IMR-90 (cell line): ENCODE measurements around the gene IQCE. TPM values are rescaled to one million over a fixed set of nuclear protein-coding genes. Genes with fewer than 3 reads are reported as not detected.

Experiments used
- ATAC-seq: fragments of 200-7000 bp; cut with Tn5 transposase; 2 replicates; pipeline ENCODE4 v1.9.1; 2020; ENCODE audit warnings: low read depth, mild to moderate bottlenecking, moderate library complexity
- BruUV-seq: library from RNA; stranded (reverse); fragments of 400-500 nt; replicated peaks from 2 replicates; lab custom pipeline; 2021; lab: Mats Ljungman, UMichigan
- CTCF ChIA-PET: fragments of 300-600 bp; formaldehyde crosslinking; extraction: SDS; loops from one replicate; lab custom pipeline; 2021; ENCODE audit warnings: antibody characterized with exemption; lab: Yijun Ruan, JAX
- POLR2A ChIA-PET: fragments of 300-600 bp; sonication (Branson Sonifier 250); formaldehyde crosslinking; loops from one replicate; lab custom pipeline; 2022; ENCODE audit warnings: antibody characterized with exemption; ENCODE audit not compliant: unreplicated experiment; lab: Charles Lee
- DNase-seq: peaks from one replicate; pipeline ENCODE4 v3.0.0; 2013
- H2AFZ ChIP-seq: replicated peaks from 2 replicates; pipeline ENCODE3; 2013; ENCODE audit warnings: low read length, mild to moderate bottlenecking; ENCODE audit not compliant: poor library complexity
- H2AK5ac ChIP-seq: 2 replicates; pipeline ENCODE4 v1.6.1; 2013; ENCODE audit warnings: low read depth, low read length, inconsistent platforms
- H2AK9ac ChIP-seq: replicated peaks from 2 replicates; pipeline ENCODE3; 2013; ENCODE audit warnings: mild to moderate bottlenecking, low read depth, low read length, moderate library complexity; ENCODE audit not compliant: poor library complexity
- H2BK120ac ChIP-seq: 2 replicates; pipeline ENCODE4 v1.6.1; 2013; ENCODE audit warnings: low read depth, low read length, inconsistent platforms
- H2BK15ac ChIP-seq: 3 replicates; pipeline ENCODE4 v1.6.1; 2013; ENCODE audit warnings: low read depth, low read length, inconsistent platforms
- H2BK20ac ChIP-seq: 2 replicates; pipeline ENCODE4 v1.6.1; 2013; ENCODE audit warnings: low read depth, mild to moderate bottlenecking, inconsistent platforms, low read length, moderate library complexity
- H2BK5ac ChIP-seq: 2 replicates; pipeline ENCODE4 v1.6.1; 2013; ENCODE audit warnings: mild to moderate bottlenecking, low read depth, low read length, inconsistent platforms; ENCODE audit not compliant: poor library complexity, severe bottlenecking
- H3K14ac ChIP-seq: replicated peaks from 2 replicates; pipeline ENCODE4 v1.6.1; 2013; ENCODE audit warnings: low read depth, low read length, inconsistent platforms
- H3K18ac ChIP-seq: 2 replicates; pipeline ENCODE4 v1.6.1; 2013; ENCODE audit warnings: low read depth, low read length, control low read depth
- H3K23ac ChIP-seq: 2 replicates; pipeline ENCODE4 v1.6.1; 2013; ENCODE audit warnings: low read depth, low read length, inconsistent platforms
- H3K27ac ChIP-seq: 2 replicates; pipeline ENCODE4 v1.5.1; 2013; ENCODE audit warnings: mild to moderate bottlenecking, control low read depth, low read length; ENCODE audit not compliant: insufficient read depth
- H3K27me3 ChIP-seq: 2 replicates; pipeline ENCODE4 v1.6.1; 2013; ENCODE audit warnings: low read length; ENCODE audit not compliant: control insufficient read depth, insufficient read depth
- H3K36me3 ChIP-seq: 2 replicates; pipeline ENCODE4 v1.6.1; 2013; ENCODE audit warnings: low read length, mixed read lengths; ENCODE audit not compliant: control insufficient read depth, insufficient read depth
- H3K4ac ChIP-seq: 2 replicates; pipeline ENCODE4 v1.6.1; 2013; ENCODE audit warnings: low read depth, low read length, inconsistent platforms
- H3K4me1 ChIP-seq: 2 replicates; pipeline ENCODE4 v1.6.1; 2013; ENCODE audit warnings: low read length, mixed read lengths; ENCODE audit not compliant: control insufficient read depth, insufficient read depth
- H3K4me2 ChIP-seq: 2 replicates; pipeline ENCODE4 v1.6.1; 2013; ENCODE audit warnings: low read depth, mild to moderate bottlenecking, control low read depth, low read length, moderate library complexity
- H3K4me3 ChIP-seq: 2 replicates; pipeline ENCODE4 v1.5.1; 2013; ENCODE audit warnings: low read depth, mild to moderate bottlenecking, control low read depth, low read length, moderate library complexity; ENCODE audit not compliant: insufficient read depth
- H3K56ac ChIP-seq: 2 replicates; pipeline ENCODE4 v1.6.1; 2013; ENCODE audit warnings: low read length, inconsistent platforms; ENCODE audit not compliant: insufficient read depth; ENCODE audit errors: extremely low read depth
- H3K79me1 ChIP-seq, 2 experiments: 2 replicates each; pipeline ENCODE4 v1.6.1; 2013; ENCODE audit warnings: low read length in 2 of 2, inconsistent platforms in 1 of 2, low read depth in 1 of 2
- H3K9ac ChIP-seq: 2 replicates; pipeline ENCODE4 v1.6.1; 2013; ENCODE audit warnings: low read depth, low read length, control low read depth
- H3K9me1 ChIP-seq: 2 replicates; pipeline ENCODE4 v1.6.1; 2013; ENCODE audit warnings: low read length, inconsistent platforms; ENCODE audit not compliant: insufficient read depth
- H3K9me3 ChIP-seq: 2 replicates; pipeline ENCODE4 v1.6.1; 2013; ENCODE audit warnings: low read length; ENCODE audit not compliant: control insufficient read depth, insufficient read depth
- H4K20me1 ChIP-seq: 2 replicates; pipeline ENCODE4 v1.6.1; 2013; ENCODE audit warnings: low read length, inconsistent platforms; ENCODE audit not compliant: insufficient read depth
- H4K5ac ChIP-seq: 2 replicates; pipeline ENCODE4 v1.6.1; 2013; ENCODE audit warnings: mild to moderate bottlenecking, low read depth, low read length, control low read depth
- H4K8ac ChIP-seq, 2 experiments: 2 replicates each; pipeline ENCODE4 v1.6.1; 2013; ENCODE audit warnings: low read depth in 2 of 2, low read length in 2 of 2, control low read depth in 1 of 2, inconsistent platforms in 1 of 2
- H4K91ac ChIP-seq: 2 replicates; pipeline ENCODE4 v1.6.1; 2013; ENCODE audit warnings: low read depth, low read length, inconsistent platforms; ENCODE audit not compliant: insufficient read depth
- CEBPB ChIP-seq: IDR thresholded peaks from 2 replicates; pipeline ENCODE4 v1.6.1; 2012; ENCODE audit warnings: low read depth, low read length, improper control_type of control experiment
- CHD1 ChIP-seq: IDR thresholded peaks from 2 replicates; pipeline ENCODE4 v1.6.1; 2012; ENCODE audit warnings: low read depth, low read length, improper control_type of control experiment
- CTCF ChIP-seq: conservative IDR thresholded peaks from 2 replicates; pipeline ENCODE4 v1.5.1; 2012; ENCODE audit warnings: mild to moderate bottlenecking, low read depth, low read length, improper control_type of control experiment
- ELK1 ChIP-seq: fragments of 150-350 bp; IDR thresholded peaks from 2 replicates; pipeline ENCODE4 v1.6.1; 2016; ENCODE audit warnings: low read depth, mild to moderate bottlenecking, low read length, moderate library complexity, borderline replicate concordance
- MAFK ChIP-seq: IDR thresholded peaks from 2 replicates; pipeline ENCODE4 v1.6.1; 2012; ENCODE audit warnings: low read depth, low read length, improper control_type of control experiment
- MAZ ChIP-seq: IDR thresholded peaks from 2 replicates; pipeline ENCODE4 v1.6.1; 2012; ENCODE audit warnings: low read depth, mild to moderate bottlenecking, low read length, improper control_type of control experiment, moderate library complexity, borderline replicate concordance
- RCOR1 ChIP-seq: IDR thresholded peaks from 2 replicates; pipeline ENCODE4 v1.6.1; 2012; ENCODE audit warnings: mild to moderate bottlenecking, low read length, improper control_type of control experiment; ENCODE audit not compliant: insufficient replicate concordance
- SMC3 ChIP-seq: fragments of 150-350 bp; IDR thresholded peaks from 2 replicates; pipeline ENCODE4 v1.6.1; 2016; ENCODE audit warnings: low read depth, mild to moderate bottlenecking, antibody characterized with exemption, low read length, moderate library complexity
- WGBS, 2 experiments: methylation state at CpG; one replicate each; pipeline versions ENCODE4 v1.1.5 to v1.1.7; 2013; ENCODE audit warnings: missing lambda C conversion rate in 2 of 2; ENCODE audit not compliant: insufficient read length in 1 of 2; ENCODE audit errors: extremely low coverage in 2 of 2; 5-methylcytosine and 5-hydroxymethylcytosine counted together
- dilution Hi-C: fragments of 300-500 bp; cut with HindIII; formaldehyde crosslinking; loops from one replicate; pipeline ENCODE4 v1.14.3; 2018; ENCODE audit warnings: low sequenced_read_pairs; ENCODE audit not compliant: unreplicated experiment
- in situ Hi-C: fragments of 300-500 bp; cut with MboI; formaldehyde crosslinking; loops from 3 replicates; pipeline ENCODE4 v1.14.3; 2019; ENCODE audit warnings: low sequenced_read_pairs, inconsistent platforms, mixed read lengths
- intact Hi-C: fragments of 100-400 bp; cut with micrococcal nuclease; formaldehyde crosslinking; loops from 2 replicates; pipeline ENCODE4 v1.10.0; 2022
- polyA plus RNA-seq, 3 experiments: library from polyadenylated mRNA; depleted of rRNA; stranded (reverse); fragments of >200 nt; gene quantifications; 2 replicates each; pipeline ENCODE4 v1.2.3, GENCODE V29; 2012; ENCODE audit warnings: low replicate concordance in 1 of 3
- total RNA-seq: library from RNA; depleted of rRNA; stranded (reverse); fragments of >200 nt; gene quantifications from 2 replicates; pipeline ENCODE4 v1.2.3, GENCODE V29; 2012

The IQCE gene
- total and polyA plus RNA-seq, 2 of the 4 experiments (the other 2 are of a cell fraction), result 5.0 to 6.3 TPM

DNA sequence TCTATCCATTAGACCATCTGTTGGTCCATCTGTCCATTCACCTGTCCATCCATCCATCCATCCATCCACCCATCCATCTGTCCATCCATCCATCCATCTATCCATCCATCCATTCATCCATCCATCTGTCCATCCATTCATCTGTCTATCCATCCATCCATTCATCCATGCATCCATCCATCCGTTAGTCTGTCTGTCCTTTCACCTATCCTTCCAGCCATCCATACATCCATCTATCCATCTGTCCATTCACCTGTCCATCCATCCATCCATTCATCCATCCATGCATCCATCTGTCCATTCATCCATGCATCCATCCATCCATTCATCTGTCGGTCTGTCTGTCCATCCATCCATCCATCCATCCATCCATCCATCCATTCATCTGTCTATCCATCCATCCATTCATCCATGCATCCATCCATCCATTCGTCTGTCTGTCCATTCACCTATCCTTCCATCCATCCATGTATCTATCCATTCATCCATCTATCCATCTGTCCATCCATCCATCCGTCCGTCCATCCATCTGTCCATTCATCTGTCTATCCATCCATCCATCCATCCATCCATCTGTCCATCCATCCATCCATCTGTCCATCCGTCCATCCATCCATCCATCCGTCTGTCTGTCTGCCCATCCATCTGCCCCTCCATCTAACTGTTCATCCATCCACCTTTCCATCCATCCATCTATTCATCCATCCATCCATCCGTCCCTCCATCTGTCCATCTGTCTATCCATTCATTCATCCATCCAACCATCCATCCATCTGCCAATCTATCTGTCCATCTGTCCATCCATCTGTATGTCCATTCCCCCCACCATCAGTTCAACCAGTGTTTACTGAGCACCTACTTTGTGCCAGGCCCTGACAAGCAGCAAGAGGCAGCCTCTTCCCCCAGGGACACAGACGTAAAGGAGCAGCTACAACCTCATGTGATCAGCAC lies 44.0 kb upstream of the IQCE start:
- H3K27ac ChIP-seq, result no peak overlapping the region
- H4K91ac ChIP-seq, result no peak overlapping the region
- peaks cover 0 to 3% of the 10 kb centered on the region in 2 experiments; a peak in 2 of 4 replicates for H3K79me1 ChIP-seq
- 93% methylated on average over 8 of the region's 9 CpGs; no CpG with 5 or more reads in 1 of the 2 experiments for WGBS, 2 experiments
- no peak overlapping the region for H2AK9ac ChIP-seq
- ChIA-PET POLR2A (no interaction called here), CTCF (no interaction called here)
- peaks cover 16% of the 10 kb centered on the region for H3K9me1 ChIP-seq
- dilution Hi-C loops (no loop called here), intact Hi-C loops (no loop called here), in situ Hi-C loops (no loop called here)
- no peak overlapping the region; the same call in 2 of the 3 replicates for H2BK15ac ChIP-seq
- H3K23ac ChIP-seq, result no peak overlapping the region
- no peak overlapping the region for H3K9ac ChIP-seq
- no peak overlapping the region for H2AFZ ChIP-seq
- H2BK120ac ChIP-seq, result no peak overlapping the region
- H4K5ac ChIP-seq, result no peak overlapping the region
- H3K4ac ChIP-seq, result no peak overlapping the region; the same call in 1 of the 2 replicates
- H3K4me2 ChIP-seq, result no peak overlapping the region
- 0 out of 2 replicates have a peak overlapping the region, but pooled peaks have one; percentile 45 for H2BK20ac ChIP-seq
- H2AK5ac ChIP-seq, result peak overlapping the region; percentile 58
- peak overlapping the region; percentile 36 for H2BK5ac ChIP-seq
- no peaks in the 10 kb centered on the region for H4K20me1 ChIP-seq
- no peak overlapping the region for H3K56ac ChIP-seq
- H3K4me3 ChIP-seq, result no peak overlapping the region
- TF ChIP-seq MAFK (no peak), CHD1 (no peak), MAZ (no peak), CEBPB (no peak), ELK1 (no peak), RCOR1 (no peak), CTCF (no peak), SMC3 (no peak)
- H3K36me3 ChIP-seq, result no peaks in the 10 kb centered on the region
- no peak for DNase-seq
- no peak overlapping the region for H3K14ac ChIP-seq
- peaks cover 23% of the 10 kb centered on the region for H3K4me1 ChIP-seq
- H4K8ac ChIP-seq, result no peak overlapping the region
- no TSS peak for BruUV-seq
- no peak overlapping the region for H3K18ac ChIP-seq
- ATAC-seq, result no peak
- no peaks in the 10 kb centered on the region for H3K9me3 ChIP-seq
- peaks cover 1% of the 10 kb centered on the region; the same call in 1 of the 2 replicates for H3K27me3 ChIP-seq
